Tibial nerve (tissue), 4 donors: Measurements from ENCODE around the gene PARN. TPM values are rescaled to one million over a fixed set of nuclear protein-coding genes. Genes with fewer than 3 reads are reported as not detected.
A peak's percentile ranks its signal among the peaks of the same experiment; 100 is the strongest.

ENCODE experiments used
- DNase-seq, 2 donors: peaks; one replicate each; pipeline ENCODE4 v3.0.0-alpha.2; 2019; ENCODE audit warnings: low spot score in 2 of 2
- H3K27ac ChIP-seq, 4 donors: fragments of 200-600 bp; sonication (generic) in 3 of 4; one replicate each; pipeline ENCODE4 v1.5.1; 2017 to 2019; ENCODE audit warnings: mild to moderate bottlenecking in 1 of 4
- H3K27me3 ChIP-seq, 2 donors: fragments of 200-600 bp; sonication (generic) in 1 of 2; one replicate each; pipeline versions ENCODE4 v1.5.1 to v1.6.0; 2017 to 2019
- H3K36me3 ChIP-seq, 3 donors: fragments of 200-600 bp; sonication (generic); one replicate each; pipeline ENCODE4 v1.5.1; 2018 to 2019
- H3K4me1 ChIP-seq, 4 donors: fragments of 200-600 bp; sonication (generic) in 3 of 4; one replicate each; pipeline ENCODE4 v1.5.1; 2017 to 2019
- H3K4me3 ChIP-seq, 4 donors: fragments of 200-600 bp; sonication (generic) in 3 of 4; one replicate each; pipeline ENCODE4 v1.5.1; 2017 to 2019; ENCODE audit warnings: mild to moderate bottlenecking in 1 of 4, moderate library complexity in 1 of 4
- H3K9me3 ChIP-seq, 4 donors: fragments of 200-600 bp; sonication (generic) in 3 of 4; one replicate each; pipeline ENCODE4 v1.5.1; 2017 to 2019
- CTCF ChIP-seq, 5 experiments: fragments of 200-600 bp in 3 of 5; fragments of 450-650 bp in 2 of 5; sonication (generic) in 3 of 5; IDR thresholded peaks; one replicate each; pipeline ENCODE4 v1.5.1; 2016 to 2019; ENCODE audit warnings: antibody characterized with exemption in 5 of 5, mild to moderate bottlenecking in 3 of 5, moderate library complexity in 2 of 5
- EP300 ChIP-seq, 2 donors: sonication (generic); formaldehyde crosslinking; IDR thresholded peaks; one replicate each; pipeline ENCODE4 v1.6.1; 2017; ENCODE audit warnings: antibody characterized with exemption in 2 of 2, mild to moderate bottlenecking in 1 of 2
- POLR2A ChIP-seq, 2 donors: fragments of 450-650 bp; IDR thresholded peaks; one replicate each; pipeline ENCODE4 v1.6.1; 2017; ENCODE audit warnings: antibody characterized with exemption in 2 of 2, mild to moderate bottlenecking in 2 of 2, moderate library complexity in 2 of 2
- WGBS, 2 donors: methylation state at CpG; one replicate each; pipeline ENCODE4 v1.1.5; 2018; 5-methylcytosine and 5-hydroxymethylcytosine counted together
- total RNA-seq, 4 donors: library from RNA; depleted of rRNA; stranded (reverse); fragments of >200 nt; gene quantifications; one replicate each; pipeline ENCODE4 v1.1.0, GENCODE V29; 2016

Gene PARN
- total RNA-seq, 4 donors from 2014 or later: 36.5 to 49.8 (median 40.6) TPM

GRCh38 chr16:14538604-14539003 is 91.5 kb downstream of the PARN start:
- H3K4me1 ChIP-seq: no peaks in the 10 kb centered on the region
- peaks cover 0 to 10% (median 0%) of the 10 kb centered on the region in 4 donors for H3K9me3 ChIP-seq
- no peaks in the 10 kb centered on the region for H3K27me3 ChIP-seq
- DNase-seq: no peak
- H3K36me3 ChIP-seq: peaks cover 0 to 29% (median 0%) of the 10 kb centered on the region in 3 donors
- WGBS, 2 donors: 95 to 96% methylated on average over 7 of the region's 7 CpGs
- H3K4me3 ChIP-seq: no peak overlapping the region
- TF ChIP-seq POLR2A (IDR thresholded peaks at IDR 0.05) (no peak), EP300 (IDR thresholded peaks at IDR 0.05) (no peak), CTCF (IDR thresholded peaks at IDR 0.05) (no peak)
- H3K27ac ChIP-seq: no peak overlapping the region

- H3K4me3 ChIP-seq: no peak overlapping the region
- H3K27ac ChIP-seq: no peak overlapping the region
- 97 to 98% methylated on average over 5 of the region's 5 CpGs for WGBS, 2 donors
- peaks cover 0 to 8% (median 0%) of the 10 kb centered on the region in 3 donors for H3K36me3 ChIP-seq
- H3K9me3 ChIP-seq: no peaks in the 10 kb centered on the region
- no peaks in the 10 kb centered on the region for H3K27me3 ChIP-seq
- TF ChIP-seq CTCF (IDR thresholded peaks at IDR 0.05): no peak
- TF ChIP-seq POLR2A (IDR thresholded peaks at IDR 0.05): no peak
- TF ChIP-seq EP300 (IDR thresholded peaks at IDR 0.05): no peak
- no peak for DNase-seq
- H3K4me1 ChIP-seq: peaks cover 0 to 29% (median 3%) of the 10 kb centered on the region in 4 donors
Observed at GRCh38 chr16:14531613-14532012, 98.4 kb downstream of the PARN start.

GRCh38 chr16:14531101-14531500 is 99.0 kb downstream of the PARN start:
- H3K4me3 ChIP-seq: no peak overlapping the region
- H3K36me3 ChIP-seq: peaks cover 0 to 8% (median 0%) of the 10 kb centered on the region in 3 donors
- H3K9me3 ChIP-seq: no peaks in the 10 kb centered on the region
- no peak overlapping the region for H3K27ac ChIP-seq
- 91 to 100% methylated on average over 3 of the region's 3 CpGs for WGBS, 2 donors
- TF ChIP-seq CTCF (IDR thresholded peaks at IDR 0.05) (no peak), POLR2A (IDR thresholded peaks at IDR 0.05) (no peak), EP300 (IDR thresholded peaks at IDR 0.05) (no peak)
- peaks cover 0 to 33% (median 3%) of the 10 kb centered on the region in 4 donors for H3K4me1 ChIP-seq
- H3K27me3 ChIP-seq: no peaks in the 10 kb centered on the region
- no peak for DNase-seq

- DNase-seq: no peak
- Histone ChIP-seq H3K9me3 (no peaks in the 10 kb centered on the region), H3K4me1 (peaks cover 0 to 33% (median 3%) of the 10 kb centered on the region in 4 donors), H3K4me3 (no peak overlapping the region), H3K27ac (no peak overlapping the region), H3K27me3 (no peaks in the 10 kb centered on the region), H3K36me3 (peaks cover 0 to 8% (median 0%) of the 10 kb centered on the region in 3 donors)
- 98 to 100% methylated on average over 2 of the region's 2 CpGs for WGBS, 2 donors
- TF ChIP-seq POLR2A (IDR thresholded peaks at IDR 0.05) (no peak), EP300 (IDR thresholded peaks at IDR 0.05) (no peak), CTCF (IDR thresholded peaks at IDR 0.05) (no peak)
Observed at GRCh38 chr16:14530046-14530445, 100.0 kb downstream of the PARN start.

GRCh38 chr16:14529010-14529669 is 100.9 kb downstream of the PARN start:
- H3K27me3 ChIP-seq: no peaks in the 10 kb centered on the region
- WGBS, 2 donors: 15 to 27% methylated on average over 11 of the region's 11 CpGs
- H3K27ac ChIP-seq: peak overlapping the region in 1 of 4 donors; percentile 52
- peaks cover 0 to 33% (median 3%) of the 10 kb centered on the region in 4 donors for H3K4me1 ChIP-seq
- peak; percentile 37 to 81 for DNase-seq
- TF ChIP-seq CTCF (IDR thresholded peaks at IDR 0.05) (peak; percentile 50 to 92 (median 63)), POLR2A (IDR thresholded peaks at IDR 0.05) (no peak), EP300 (IDR thresholded peaks at IDR 0.05) (peak in 1 of 2 donors; percentile 87)
- H3K9me3 ChIP-seq: no peaks in the 10 kb centered on the region
- H3K36me3 ChIP-seq: peaks cover 0 to 8% (median 0%) of the 10 kb centered on the region in 3 donors
- peak overlapping the region in 1 of 4 donors; percentile 36 for H3K4me3 ChIP-seq
